HCT116 (cell line): ENCODE data around the gene RPL7L1. TPM values are rescaled to one million over a fixed set of nuclear protein-coding genes. Genes with fewer than 3 reads are reported as not detected.

Source experiments
- ATAC-seq: fragments of 200-7000 bp; cut with Tn5 transposase; 2 replicates; pipeline ENCODE4 v1.9.1; 2020; ENCODE audit warnings: mild to moderate bottlenecking, moderate library complexity
- BruUV-seq: library from RNA; stranded (reverse); fragments of 400-500 nt; replicated peaks from 2 replicates; lab custom pipeline; 2021; lab: Mats Ljungman, UMichigan
- CTCF ChIA-PET: fragments of 300-600 bp; sonication (Branson Sonifier 250); formaldehyde crosslinking; loops from one replicate; lab custom pipeline; 2021; ENCODE audit warnings: antibody characterized with exemption; lab: Charles Lee
- POLR2A ChIA-PET: fragments of 300-600, 350-600 bp; sonication (Branson Sonifier 250); formaldehyde crosslinking; loops from one replicate; lab custom pipeline; 2021; ENCODE audit warnings: antibody characterized with exemption; lab: Charles Lee
- RAD21 ChIA-PET, 2 experiments: fragments of 300-600 bp; sonication (Branson Sonifier 250); formaldehyde crosslinking; loops; one replicate each; lab custom pipeline; 2023; ENCODE audit warnings: low total read pairs in 2 of 2; ENCODE audit not compliant: uncharacterized antibody in 2 of 2, unreplicated experiment in 2 of 2, low non-redundant PET in 1 of 2; lab: Charles Lee
- DNase-seq: peaks from one replicate; pipeline ENCODE4 v3.0.0-alpha.2; 2010; ENCODE audit warnings: low read depth, low spot score
- H2AFZ ChIP-seq: fragments of 200-600 bp; shearing (Covaris generic), sonication (generic); 2 replicates; pipeline ENCODE4 v1.6.1; 2017; ENCODE audit warnings: low read depth, mixed run types, mixed read lengths, antibody characterized with exemption, low read length; ENCODE audit not compliant: poor library complexity, severe bottlenecking
- H3K27ac ChIP-seq: 2 replicates; pipeline ENCODE4 v1.5.1; 2012; ENCODE audit warnings: low read depth, low read length
- H3K27me3 ChIP-seq: fragments of 200-600 bp; sonication (generic); 2 replicates; pipeline ENCODE4 v1.6.1; 2016; ENCODE audit warnings: mixed run types, low read length, mixed read lengths; ENCODE audit not compliant: insufficient read depth
- H3K36me3 ChIP-seq, 2 experiments: fragments of 200-500 bp in 1 of 2; fragments of 200-600 bp in 1 of 2; sonication (Bioruptor generic) in 1 of 2; sonication (generic) in 1 of 2; 2 replicates each; pipeline versions ENCODE4 v1.5.1 to v1.6.1; 2014 to 2016; ENCODE audit warnings: low read length in 2 of 2, inconsistent platforms in 1 of 2, mixed read lengths in 1 of 2, mixed run types in 1 of 2; ENCODE audit not compliant: insufficient read depth in 2 of 2, control insufficient read depth in 1 of 2
- H3K4me1 ChIP-seq, 2 experiments: fragments of 200-600 bp in 1 of 2; sonication (generic) in 1 of 2; 2 replicates each; pipeline versions ENCODE4 v1.5.1 to v1.6.1; 2012 to 2017; ENCODE audit warnings: low read length in 2 of 2, inconsistent platforms in 1 of 2, mild to moderate bottlenecking in 1 of 2, mixed read lengths in 1 of 2, mixed run types in 1 of 2, moderate library complexity in 1 of 2; ENCODE audit not compliant: insufficient read depth in 2 of 2, control insufficient read depth in 1 of 2
- H3K4me2 ChIP-seq: fragments of 200-600 bp; sonication (generic); 2 replicates; pipeline ENCODE4 v1.6.1; 2017; ENCODE audit warnings: mixed run types, low read length, mixed read lengths
- H3K4me3 ChIP-seq, 2 experiments: fragments of 200-600 bp in 1 of 2; sonication (generic) in 1 of 2; replicated peaks in 1 of 2; 2 replicates each; pipeline ENCODE4 v1.5.1; 2011 to 2016; ENCODE audit warnings: low read length in 2 of 2, control low read depth in 1 of 2, low read depth in 1 of 2, mild to moderate bottlenecking in 1 of 2, mixed read lengths in 1 of 2, mixed run types in 1 of 2
- H3K79me2 ChIP-seq: fragments of 200-600 bp; sonication (generic); 2 replicates; pipeline ENCODE4 v1.6.1; 2017; ENCODE audit warnings: mild to moderate bottlenecking, mixed run types, low read length, moderate library complexity, mixed read lengths; ENCODE audit not compliant: insufficient read depth
- H3K9ac ChIP-seq: fragments of 200-600 bp; sonication (generic); 2 replicates; pipeline ENCODE4 v1.6.1; 2016; ENCODE audit warnings: low read length, mixed read lengths
- H3K9me2 ChIP-seq: fragments of 200-600 bp; sonication (generic), shearing (Covaris generic); 2 replicates; pipeline ENCODE4 v1.6.1; 2017; ENCODE audit warnings: mixed run types, mild to moderate bottlenecking, moderate library complexity; ENCODE audit not compliant: insufficient read depth
- H3K9me3 ChIP-seq, 2 experiments: fragments of 200-500 bp in 1 of 2; fragments of 200-600 bp in 1 of 2; sonication (Bioruptor generic) in 1 of 2; sonication (generic) in 1 of 2; 2 replicates each; pipeline ENCODE4 v1.6.1; 2014 to 2017; ENCODE audit warnings: low read length in 2 of 2, mixed read lengths in 2 of 2, inconsistent platforms in 1 of 2, low read depth in 1 of 2, mild to moderate bottlenecking in 1 of 2, mixed run types in 1 of 2, moderate library complexity in 1 of 2; ENCODE audit not compliant: control insufficient read depth in 1 of 2, insufficient read depth in 1 of 2
- H4K20me1 ChIP-seq: fragments of 200-600 bp; sonication (generic), shearing (Covaris generic); 2 replicates; pipeline ENCODE4 v1.6.1; 2017; ENCODE audit warnings: mixed run types, mild to moderate bottlenecking, moderate library complexity; ENCODE audit not compliant: insufficient read depth
- ATF3 ChIP-seq: IDR thresholded peaks from 2 replicates; pipeline ENCODE4 v1.6.1; 2012
- CTCF ChIP-seq, 3 experiments: fragments of 200-600 bp in 1 of 3; sonication (generic) in 1 of 3; IDR thresholded peaks in 2 of 3; conservative IDR thresholded peaks in 1 of 3; 2 replicates each; pipeline ENCODE4 v1.5.1; 2012 to 2017; ENCODE audit warnings: low read depth in 2 of 3, low read length in 2 of 3, antibody characterized with exemption in 1 of 3, borderline replicate concordance in 1 of 3, control low read depth in 1 of 3, mild to moderate bottlenecking in 1 of 3, mixed read lengths in 1 of 3, mixed run types in 1 of 3, moderate library complexity in 1 of 3; ENCODE audit not compliant: insufficient read depth in 1 of 3
- JUND ChIP-seq: IDR thresholded peaks from 2 replicates; pipeline ENCODE4 v1.6.1; 2012
- RAD21 ChIP-seq: IDR thresholded peaks from 2 replicates; pipeline ENCODE4 v1.6.1; 2012; ENCODE audit warnings: low read depth, mild to moderate bottlenecking
- SIN3A ChIP-seq: IDR thresholded peaks from 2 replicates; pipeline ENCODE4 v1.6.1; 2012; ENCODE audit warnings: low read depth
- TCF7L2 ChIP-seq: IDR thresholded peaks from 2 replicates; pipeline ENCODE4 v1.7.0; 2011; ENCODE audit warnings: borderline replicate concordance, inconsistent platforms; ENCODE audit not compliant: insufficient read depth, insufficient read length; ENCODE audit errors: extremely low read depth
- ZFX ChIP-seq: fragments of 450-650 bp; IDR thresholded peaks from 2 replicates; pipeline ENCODE4 v1.6.1; 2017
- intact Hi-C: fragments of 100-400 bp; cut with micrococcal nuclease; formaldehyde crosslinking; loops from 2 replicates; pipeline ENCODE4 v1.10.0; 2022
- total RNA-seq: library from RNA; stranded (reverse); gene quantifications from one replicate; pipeline ENCODE4 v1.2.1, GENCODE V29; 2021; ENCODE audit not compliant: unreplicated experiment

Gene RPL7L1
- total RNA-seq, 1 experiment from 2014 or later, result 125 TPM

- TF ChIP-seq TCF7L2, result no peak
- no peak for TF ChIP-seq CTCF (IDR thresholded peaks at IDR 0.05 in 2 of 3, conservative IDR thresholded peaks at IDR 0.05 in 1 of 3; ENCODE audit: borderline replicate concordance in 1 of 3, insufficient read depth in 1 of 3, low read depth in 2 of 3, low read length in 2 of 3)
Observed at GRCh38 chr6:42914546-42914945, 35.1 kb downstream of the RPL7L1 start (continued).

- POLR2A ChIA-PET, result no interaction called here
Observed at GRCh38 chr6:42915732-42916131, 36.3 kb downstream of the RPL7L1 start, which contains the start of gene PTCRA. TSS of gene PTCRA (plus strand) at chr6:42916053. CDS start at chr6:42916070, 17 bp downstream.

More at GRCh38 chr6:42915732-42916131, 36.3 kb downstream of the RPL7L1 start, which contains the start of gene PTCRA:
- intact Hi-C loops, result no loop called here
- no peaks in the 10 kb centered on the region for H3K27me3 ChIP-seq
- RAD21 ChIA-PET, result no interaction called here
- CTCF ChIA-PET, result no interaction called here
- no peak within 1 kb of the TSS for H3K4me2 ChIP-seq
- ATAC-seq, result no peak
- H3K4me1 ChIP-seq, result no peaks in the 10 kb centered on the region; a peak in 1 of 4 replicates
- no peaks in the 10 kb centered on the region for H3K36me3 ChIP-seq
- H3K9ac ChIP-seq, result no peak within 1 kb of the TSS
- BruUV-seq, result no TSS peak
- TF ChIP-seq ZFX (no peak), RAD21 (no peak), JUND (no peak), ATF3 (no peak), CTCF (IDR thresholded peaks at IDR 0.05 in 2 of 3, conservative IDR thresholded peaks at IDR 0.05 in 1 of 3; ENCODE audit: borderline replicate concordance in 1 of 3, insufficient read depth in 1 of 3, low read depth in 2 of 3, low read length in 2 of 3) (no peak), SIN3A (no peak)
- H3K9me3 ChIP-seq, result no peaks in the 10 kb centered on the region
- no peaks in the 10 kb centered on the region for H3K79me2 ChIP-seq
- H3K9me2 ChIP-seq, result no peaks in the 10 kb centered on the region
- no peak within 1 kb of the TSS for H2AFZ ChIP-seq
- H3K4me3 ChIP-seq, result no peak within 1 kb of the TSS
- no peak within 1 kb of the TSS for H3K27ac ChIP-seq
- DNase-seq, result no peak
- no peaks in the 10 kb centered on the region for H4K20me1 ChIP-seq
